NT2/D1 (cell line): ENCODE results near the gene CPEB3.

Experiments used
- SUZ12 ChIP-seq: IDR thresholded peaks from 2 replicates; pipeline ENCODE4 v1.6.1; 2011; ENCODE audit not compliant: insufficient read length, insufficient read depth; ENCODE audit errors: extremely low read depth
- ZNF274 ChIP-seq: IDR thresholded peaks from 2 replicates; pipeline ENCODE4 v1.6.1; 2011; ENCODE audit warnings: mild to moderate bottlenecking, low read depth, low read length

- TF ChIP-seq ZNF274: no peak
- no peak for TF ChIP-seq SUZ12
Observed at GRCh38 chr10:92265687-92266258, 25.1 kb downstream of the CPEB3 start.
